SU-DHL-6 (cell line): Measurements from ENCODE around the gene OTOS.

ENCODE experiments used
- H2AFZ ChIP-seq: fragments of 200-600 bp; sonication (generic); 2 replicates; pipeline ENCODE4 v1.6.1; 2014; ENCODE audit warnings: low read depth, mild to moderate bottlenecking, moderate library complexity, mixed read lengths, antibody characterized with exemption, low read length; ENCODE audit not compliant: severe bottlenecking
- H3F3A ChIP-seq: fragments of 200-600 bp; shearing (Covaris generic); 2 replicates; pipeline ENCODE4 v1.6.0; 2016; ENCODE audit warnings: antibody characterized with exemption, mild to moderate bottlenecking; ENCODE audit not compliant: insufficient read depth
- H3K27ac ChIP-seq: fragments of 200-600 bp; sonication (generic); 2 replicates; pipeline ENCODE4 v1.5.1; 2016; ENCODE audit warnings: low read depth, mild to moderate bottlenecking, low read length, moderate library complexity, mixed read lengths
- H3K27me3 ChIP-seq: fragments of 200-600 bp; sonication (generic), shearing (Covaris generic); 2 replicates; pipeline ENCODE4 v1.6.0; 2014; ENCODE audit warnings: mild to moderate bottlenecking, low read length
- H3K36me3 ChIP-seq: fragments of 200-600 bp; sonication (generic); 2 replicates; pipeline ENCODE4 v1.6.1; 2014; ENCODE audit warnings: mild to moderate bottlenecking, low read length, mixed read lengths
- H3K4me2 ChIP-seq: fragments of 300-600, 200-600 bp; shearing (Covaris generic), sonication (generic); 2 replicates; pipeline ENCODE4 v1.6.0; 2014; ENCODE audit warnings: low read length, low read depth, mild to moderate bottlenecking; ENCODE audit not compliant: poor library complexity, severe bottlenecking
- H3K4me3 ChIP-seq: fragments of 200-600 bp; sonication (generic); 2 replicates; pipeline ENCODE4 v1.5.1; 2014; ENCODE audit warnings: antibody characterized with exemption, low read length, mild to moderate bottlenecking, mixed read lengths; ENCODE audit not compliant: insufficient read depth, poor library complexity, severe bottlenecking
- H3K79me2 ChIP-seq: fragments of 200-600 bp; sonication (generic); 2 replicates; pipeline ENCODE4 v1.6.1; 2014; ENCODE audit warnings: mild to moderate bottlenecking, low read length, moderate library complexity; ENCODE audit not compliant: insufficient read depth
- H3K9ac ChIP-seq: fragments of 200-600 bp; sonication (generic); 2 replicates; pipeline ENCODE4 v1.7.0; 2014; ENCODE audit warnings: mild to moderate bottlenecking, low read length
- H3K9me2 ChIP-seq: fragments of 200-600 bp; sonication (generic); replicated peaks from 2 replicates; pipeline ENCODE4 v1.6.1; 2014; ENCODE audit warnings: low read length; ENCODE audit not compliant: insufficient read depth
- H3K9me3 ChIP-seq: fragments of 200-600 bp; sonication (generic); 2 replicates; pipeline ENCODE4 v1.6.1; 2014; ENCODE audit warnings: low read length, mixed read lengths; ENCODE audit not compliant: insufficient read depth
- H4K20me1 ChIP-seq: fragments of 200-600 bp; sonication (generic); 2 replicates; pipeline ENCODE4 v1.6.1; 2014; ENCODE audit warnings: low read depth, mild to moderate bottlenecking, antibody characterized with exemption, low read length, moderate library complexity, mixed read lengths
- EZH2phosphoT487 ChIP-seq: fragments of 200-600 bp; sonication (generic), shearing (Covaris generic); conservative IDR thresholded peaks from 2 replicates; pipeline ENCODE4 v1.6.1; 2018; ENCODE audit warnings: mild to moderate bottlenecking, antibody characterized with exemption, low read length, moderate library complexity, mixed read lengths
- TF ChIP-seq, protein P1 (sequence below): fragments of 200-600 bp; sonication (generic); IDR thresholded peaks from one replicate; pipeline ENCODE4 v1.5.1; 2017; ENCODE audit warnings: antibody characterized with exemption, mild to moderate bottlenecking, low read length, moderate library complexity; ENCODE audit not compliant: insufficient read depth, poor library complexity, severe bottlenecking

Gene OTOS

DNA sequence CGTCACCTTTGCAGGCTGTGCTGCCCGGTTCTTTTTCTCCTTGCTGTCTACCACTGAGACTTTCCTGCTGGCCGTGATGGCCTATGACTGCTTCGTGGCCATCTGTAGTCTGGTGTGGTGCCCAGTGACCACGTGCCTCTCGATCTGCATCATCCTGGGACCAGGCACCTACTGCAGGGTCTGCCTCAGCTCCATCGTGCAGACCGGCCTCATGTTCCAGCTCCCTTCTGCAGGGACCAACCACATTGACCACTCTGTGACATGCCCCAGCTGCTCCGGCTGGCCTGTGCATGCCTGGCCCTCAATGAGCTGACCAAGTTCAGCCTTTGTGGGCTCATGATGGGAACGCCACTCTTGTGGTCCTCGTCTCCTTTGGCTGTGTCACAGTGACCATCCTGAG, 31.1 kb downstream of the OTOS start:
- Histone ChIP-seq H3K36me3 (no peaks in the 10 kb centered on the region), H3K27ac (no peak overlapping the region), H3K4me3 (no peak overlapping the region), H2AFZ (no peak overlapping the region), H4K20me1 (no peaks in the 10 kb centered on the region), H3K79me2 (no peaks in the 10 kb centered on the region), H3K9ac (no peak overlapping the region), H3K9me3 (no peaks in the 10 kb centered on the region), H3K4me2 (no peak overlapping the region), H3F3A (no peaks in the 10 kb centered on the region), H3K27me3 (no peaks in the 10 kb centered on the region), H3K9me2 (no peaks in the 10 kb centered on the region)
- no peak for TF ChIP-seq EZH2phosphoT487
- TF ChIP-seq, protein P1, sequence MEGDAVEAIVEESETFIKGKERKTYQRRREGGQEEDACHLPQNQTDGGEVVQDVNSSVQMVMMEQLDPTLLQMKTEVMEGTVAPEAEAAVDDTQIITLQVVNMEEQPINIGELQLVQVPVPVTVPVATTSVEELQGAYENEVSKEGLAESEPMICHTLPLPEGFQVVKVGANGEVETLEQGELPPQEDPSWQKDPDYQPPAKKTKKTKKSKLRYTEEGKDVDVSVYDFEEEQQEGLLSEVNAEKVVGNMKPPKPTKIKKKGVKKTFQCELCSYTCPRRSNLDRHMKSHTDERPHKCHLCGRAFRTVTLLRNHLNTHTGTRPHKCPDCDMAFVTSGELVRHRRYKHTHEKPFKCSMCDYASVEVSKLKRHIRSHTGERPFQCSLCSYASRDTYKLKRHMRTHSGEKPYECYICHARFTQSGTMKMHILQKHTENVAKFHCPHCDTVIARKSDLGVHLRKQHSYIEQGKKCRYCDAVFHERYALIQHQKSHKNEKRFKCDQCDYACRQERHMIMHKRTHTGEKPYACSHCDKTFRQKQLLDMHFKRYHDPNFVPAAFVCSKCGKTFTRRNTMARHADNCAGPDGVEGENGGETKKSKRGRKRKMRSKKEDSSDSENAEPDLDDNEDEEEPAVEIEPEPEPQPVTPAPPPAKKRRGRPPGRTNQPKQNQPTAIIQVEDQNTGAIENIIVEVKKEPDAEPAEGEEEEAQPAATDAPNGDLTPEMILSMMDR = no peak

DNA sequence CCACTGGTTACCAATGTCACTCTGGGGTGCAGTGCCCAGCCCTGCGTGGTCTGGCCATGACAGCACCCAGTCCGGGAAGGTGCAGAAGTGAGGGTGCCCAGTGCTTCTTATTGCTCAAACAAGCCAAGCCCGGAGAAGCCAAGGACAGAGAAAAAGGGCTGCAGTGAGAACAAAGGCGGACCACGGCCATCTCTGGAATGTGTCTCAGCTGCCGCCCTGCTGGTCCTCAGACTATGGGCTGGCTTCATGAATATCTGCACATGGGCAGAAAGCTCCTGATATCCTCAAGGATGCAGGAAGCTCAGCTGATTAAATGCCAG, 33.0 kb downstream of the OTOS start:
- Histone ChIP-seq H3K27me3 (no peaks in the 10 kb centered on the region), H3K9me2 (no peaks in the 10 kb centered on the region), H3K79me2 (no peaks in the 10 kb centered on the region), H4K20me1 (no peaks in the 10 kb centered on the region), H3K4me3 (no peak overlapping the region), H3K9me3 (no peaks in the 10 kb centered on the region), H3F3A (no peaks in the 10 kb centered on the region), H2AFZ (no peak overlapping the region), H3K4me2 (no peak overlapping the region), H3K27ac (no peak overlapping the region), H3K9ac (no peak overlapping the region), H3K36me3 (no peaks in the 10 kb centered on the region)
- no peak for TF ChIP-seq EZH2phosphoT487
- TF ChIP-seq, protein P1 = no peak

DNA sequence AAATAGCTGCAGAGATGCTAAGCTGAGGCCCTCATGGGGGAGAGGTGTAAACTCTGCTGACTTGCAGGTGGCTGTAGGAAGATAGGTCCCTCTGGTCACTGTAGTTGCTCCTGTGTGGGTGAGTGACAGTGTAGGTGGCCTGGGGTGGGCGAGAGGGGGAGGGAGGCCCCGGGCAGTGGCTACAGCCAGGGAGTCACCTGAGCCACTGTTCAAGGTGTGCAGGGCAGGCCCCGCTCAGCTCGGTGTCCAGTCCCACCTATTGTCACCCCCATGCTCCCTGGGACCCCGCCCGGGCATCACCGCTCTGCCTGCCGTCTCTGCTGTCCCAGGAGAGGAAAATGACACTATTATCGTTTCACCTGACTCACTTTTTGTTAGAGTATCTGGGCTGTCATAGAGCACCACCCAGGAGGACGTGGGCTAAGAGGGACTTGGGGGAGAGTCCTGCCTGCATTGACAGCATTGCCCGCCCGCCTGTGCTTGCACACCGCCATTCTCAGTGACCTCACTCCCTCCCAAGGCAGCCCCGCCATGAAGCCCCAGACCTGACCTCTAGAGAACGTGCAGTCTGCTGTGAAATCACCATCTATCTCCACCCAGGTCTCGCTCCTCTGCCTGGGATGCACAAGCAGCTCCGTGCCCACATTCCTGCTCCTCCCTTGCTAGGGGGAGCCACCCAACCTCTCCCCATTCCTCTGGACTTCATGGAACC, 33.5 kb downstream of the OTOS start:
- Histone ChIP-seq H4K20me1 (no peaks in the 10 kb centered on the region), H3K9me2 (no peaks in the 10 kb centered on the region), H2AFZ (no peak overlapping the region), H3K4me2 (no peak overlapping the region), H3K9ac (no peak overlapping the region), H3K36me3 (no peaks in the 10 kb centered on the region), H3F3A (no peaks in the 10 kb centered on the region), H3K79me2 (no peaks in the 10 kb centered on the region), H3K9me3 (no peaks in the 10 kb centered on the region), H3K4me3 (no peak overlapping the region), H3K27ac (no peak overlapping the region), H3K27me3 (no peaks in the 10 kb centered on the region)
- no peak for TF ChIP-seq EZH2phosphoT487
- TF ChIP-seq, protein P1 = no peak
